B cell (primary cell): Measurements from ENCODE around the gene RNF112. TPM values are rescaled to one million over a fixed set of nuclear protein-coding genes. Genes with fewer than 3 reads are reported as not detected.

Experiments
- ATAC-seq: fragments of 200-7000 bp; cut with Tn5 transposase; one replicate; pipeline ENCODE4 v1.10.0; 2021; ENCODE audit warnings: low read depth, mild to moderate bottlenecking, moderate number of reproducible peaks, moderate library complexity
- CTCF ChIA-PET: fragments of 350-600 bp; sonication (Branson Sonifier 250); formaldehyde crosslinking; loops from one replicate; lab custom pipeline; 2021; ENCODE audit warnings: antibody characterized with exemption, inconsistent platforms; lab: Charles Lee
- POLR2A ChIA-PET: fragments of 350-600 bp; sonication (Branson Sonifier 250); formaldehyde crosslinking; loops from one replicate; lab custom pipeline; 2021; ENCODE audit warnings: antibody characterized with exemption; lab: Charles Lee
- DNase-seq: peaks from one replicate; pipeline ENCODE4 v3.0.0; 2013
- H2AFZ ChIP-seq: 2 replicates; pipeline ENCODE4 v1.6.1; 2012; ENCODE audit warnings: mild to moderate bottlenecking, low read depth, low read length; ENCODE audit not compliant: insufficient read depth, poor library complexity, severe bottlenecking
- H3K27ac ChIP-seq, 2 donors: 1 replicate in 1 of 2; 2 replicates in 1 of 2; pipeline ENCODE4 v1.5.1; 2012 to 2013; ENCODE audit warnings: low read length in 2 of 2, mild to moderate bottlenecking in 2 of 2, moderate library complexity in 1 of 2
- H3K27me3 ChIP-seq, 4 experiments: fragments of 200-600 bp in 1 of 4; sonication (generic) in 1 of 4; replicated peaks in 1 of 4; 1 replicate in 2 of 4; 2 replicates in 2 of 4; pipeline versions ENCODE4 v1.6.1 to v1.7.0; 2013 to 2016; ENCODE audit warnings: low read length in 3 of 4, mild to moderate bottlenecking in 2 of 4, mixed read lengths in 1 of 4, moderate library complexity in 1 of 4; ENCODE audit not compliant: insufficient read depth in 4 of 4, control insufficient read depth in 3 of 4; ENCODE audit errors: control extremely low read depth in 1 of 4
- H3K36me3 ChIP-seq, 2 experiments: replicated peaks in 1 of 2; 1 replicate in 1 of 2; 2 replicates in 1 of 2; pipeline versions ENCODE4 v1.6.1 to v1.7.1; 2013; ENCODE audit warnings: low read length in 1 of 2; ENCODE audit not compliant: insufficient read depth in 2 of 2, control insufficient read depth in 1 of 2; ENCODE audit errors: control extremely low read depth in 1 of 2, extremely low read depth in 1 of 2
- H3K4me1 ChIP-seq, 2 donors: fragments of 200-600 bp in 1 of 2; sonication (generic) in 1 of 2; 1 replicate in 1 of 2; 2 replicates in 1 of 2; pipeline versions ENCODE4 v1.5.1 to v1.6.1; 2013 to 2017; ENCODE audit warnings: low read length in 2 of 2; ENCODE audit not compliant: control insufficient read depth in 2 of 2, insufficient read depth in 2 of 2
- H3K4me2 ChIP-seq: replicated peaks from 2 replicates; pipeline ENCODE3; 2012; ENCODE audit warnings: mild to moderate bottlenecking, low read depth, low read length; ENCODE audit not compliant: poor library complexity, severe bottlenecking
- H3K4me3 ChIP-seq, 5 experiments: fragments of 200-600 bp in 1 of 5; sonication (generic) in 1 of 5; 1 replicate in 3 of 5; 2 replicates in 2 of 5; pipeline versions ENCODE4 v1.5.1 to v1.7.0; 2011 to 2016; ENCODE audit warnings: low read length in 4 of 5, mild to moderate bottlenecking in 4 of 5, low read depth in 2 of 5, control low read depth in 1 of 5, moderate library complexity in 1 of 5; ENCODE audit not compliant: insufficient read depth in 1 of 5; ENCODE audit errors: control extremely low read depth in 1 of 5, extremely low read depth in 1 of 5
- H3K79me2 ChIP-seq: fragments of 200-600 bp; sonication (generic); one replicate; pipeline ENCODE4 v1.6.0; 2016; ENCODE audit warnings: low read length; ENCODE audit not compliant: control insufficient read depth, insufficient read depth
- H3K9ac ChIP-seq: fragments of 200-600 bp; sonication (generic); 2 replicates; pipeline ENCODE4 v1.6.1; 2017; ENCODE audit warnings: mild to moderate bottlenecking, low read length, moderate library complexity
- H3K9me3 ChIP-seq, 3 donors: one replicate each; pipeline versions ENCODE4 v1.6.1 to v1.7.1; 2013; ENCODE audit warnings: low read length in 2 of 3; ENCODE audit not compliant: control insufficient read depth in 2 of 3, insufficient read depth in 1 of 3; ENCODE audit errors: control extremely low read depth in 1 of 3
- H4K20me1 ChIP-seq: 2 replicates; pipeline ENCODE4 v1.6.0; 2012; ENCODE audit warnings: mild to moderate bottlenecking, low read length; ENCODE audit not compliant: insufficient read depth, control insufficient read depth, poor library complexity, severe bottlenecking
- H3K27ac Mint-ChIP-seq: one replicate; pipeline ENCODE4 v1.8.0; 2021; ENCODE audit warnings: mixed read lengths
- H3K27me3 Mint-ChIP-seq: one replicate; pipeline ENCODE4 v1.8.0; 2021; ENCODE audit warnings: mixed read lengths
- H3K4me1 Mint-ChIP-seq: one replicate; pipeline ENCODE4 v1.8.0; 2021; ENCODE audit warnings: mixed read lengths
- H3K4me3 Mint-ChIP-seq: one replicate; pipeline ENCODE4 v1.8.0; 2021; ENCODE audit warnings: mixed read lengths
- H3K9me3 Mint-ChIP-seq: one replicate; pipeline ENCODE4 v1.8.0; 2022; ENCODE audit warnings: mixed read lengths; ENCODE audit not compliant: insufficient read depth
- CTCF ChIP-seq: fragments of 200-600 bp; IDR thresholded peaks from one replicate; pipeline ENCODE4 v1.8.0; 2022; ENCODE audit warnings: antibody characterized with exemption, mild to moderate bottlenecking
- EZH2 ChIP-seq: IDR thresholded peaks from 2 replicates; pipeline ENCODE4 v1.6.1; 2012; ENCODE audit warnings: borderline replicate concordance, low read depth, mild to moderate bottlenecking, moderate library complexity, low read length; ENCODE audit not compliant: insufficient read depth, poor library complexity, severe bottlenecking
- WGBS: methylation state at CpG from one replicate; pipeline ENCODE4 v1.1.5; 2013; ENCODE audit warnings: missing lambda C conversion rate; ENCODE audit not compliant: insufficient coverage; 5-methylcytosine and 5-hydroxymethylcytosine counted together
- intact Hi-C: fragments of 100-400 bp; cut with micrococcal nuclease; formaldehyde crosslinking; loops from one replicate; pipeline ENCODE4 v1.10.0; 2022
- polyA plus RNA-seq: library from polyadenylated mRNA; depleted of rRNA; stranded (reverse); fragments of >200 nt; gene quantifications from 2 replicates; pipeline ENCODE4 v1.2.3, GENCODE V29; 2012
- total RNA-seq, 2 donors: library from RNA; stranded (reverse); fragments of 120-200 nt in 1 of 2; gene quantifications; 1 replicate in 1 of 2; 2 replicates in 1 of 2; pipeline versions ENCODE4 v1.2.3 to v1.2.4, GENCODE V29; 2013 to 2022

The RNF112 gene
- total and polyA plus RNA-seq, 2 donors (not counting 1 experiment from before 2014, with no cell fraction given) = 0.30 to 0.62 TPM

DNA sequence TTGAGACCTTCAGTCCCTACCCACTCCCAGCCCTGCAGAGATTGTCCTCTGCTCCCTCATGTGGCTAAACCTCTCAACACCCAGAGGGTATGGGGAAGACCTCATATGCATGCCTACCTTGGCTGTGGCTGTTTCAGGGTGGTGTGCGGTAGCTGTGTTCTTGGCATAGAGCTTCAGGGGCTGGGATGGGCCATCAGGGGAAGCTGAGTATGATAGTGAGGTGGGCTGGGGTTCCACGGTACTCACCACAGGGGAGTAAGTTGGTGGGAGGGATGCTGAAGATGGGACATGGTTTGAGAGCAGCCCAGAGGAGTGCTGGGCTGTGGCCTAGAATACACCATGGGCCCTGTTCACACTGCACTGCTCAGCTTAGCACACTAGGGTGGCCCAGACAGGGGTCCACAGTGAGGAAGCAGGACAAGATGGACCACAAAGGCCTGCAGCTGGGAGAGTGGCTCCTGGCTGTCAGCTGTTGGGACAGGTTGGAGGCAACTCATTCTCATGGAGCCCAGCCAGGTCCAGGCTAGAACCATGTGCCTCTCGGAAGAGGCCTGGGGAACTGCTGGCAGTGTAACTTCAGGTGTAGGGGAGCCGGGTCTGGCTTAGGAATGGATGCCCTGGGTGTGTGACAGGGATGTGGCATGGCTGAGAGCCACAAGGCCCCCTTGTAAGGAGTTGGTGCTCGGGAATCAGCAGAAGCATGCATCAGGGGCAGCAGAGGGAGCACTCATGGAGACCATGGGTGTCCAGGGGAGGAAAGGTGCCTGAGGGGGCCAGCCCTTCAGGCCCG lies 27.2 kb upstream of the RNF112 start:
- H2AFZ ChIP-seq = no peak overlapping the region
- peaks cover 12% of the 10 kb centered on the region for H4K20me1 ChIP-seq
- H3K79me2 ChIP-seq = peaks cover 2% of the 10 kb centered on the region
- H3K9me3 ChIP-seq = no peaks in the 10 kb centered on the region
- Mint-ChIP-seq H3K27ac (no peak overlapping the region), H3K27me3 (peaks cover 16% of the 10 kb centered on the region), H3K4me1 (peaks cover 10% of the 10 kb centered on the region), H3K9me3 (no peaks in the 10 kb centered on the region), H3K4me3 (no peak overlapping the region)
- no peak overlapping the region for H3K27ac ChIP-seq
- ChIA-PET POLR2A (no interaction called here), CTCF (no interaction called here)
- H3K36me3 ChIP-seq = peaks cover 0 to 45% of the 10 kb centered on the region in 2 experiments
- TF ChIP-seq EZH2 = no peak
- TF ChIP-seq CTCF = no peak
- intact Hi-C loops = no loop called here
- H3K4me3 ChIP-seq = no peak overlapping the region
- H3K9ac ChIP-seq = no peak overlapping the region
- peaks cover 0 to 19% (median 0%) of the 10 kb centered on the region in 4 experiments for H3K27me3 ChIP-seq
- no peak overlapping the region for H3K4me2 ChIP-seq
- H3K4me1 ChIP-seq = peaks cover 4 to 6% of the 10 kb centered on the region in 2 donors
- DNase-seq = no peak
- WGBS = 96% methylated on average over 6 of the region's 6 CpGs
- ATAC-seq = no peak

GRCh38 chr17:19384723-19385391 lies 26.2 kb upstream of the RNF112 start:
- POLR2A ChIA-PET = no interaction called here

More at GRCh38 chr17:19384723-19385391, 26.2 kb upstream of the RNF112 start:
- no peak overlapping the region for H3K4me2 ChIP-seq
- WGBS = 45% methylated on average over 16 of the region's 16 CpGs
- peaks cover 12% of the 10 kb centered on the region for H4K20me1 ChIP-seq
- TF ChIP-seq CTCF (no peak), EZH2 (no peak)
- no peak overlapping the region for H3K4me3 Mint-ChIP-seq
- H3K9me3 ChIP-seq = no peaks in the 10 kb centered on the region
- H3K9me3 Mint-ChIP-seq = no peaks in the 10 kb centered on the region
- intact Hi-C loops = no loop called here
- no peak for ATAC-seq
- no peak overlapping the region for H3K4me3 ChIP-seq
- no peak overlapping the region for H3K9ac ChIP-seq
- H3K27ac ChIP-seq = no peak overlapping the region
- no peaks in the 10 kb centered on the region for H3K4me1 ChIP-seq
- CTCF ChIA-PET = interaction anchor here (1.2 kb wide), 1 partner anchor 22 kb away, joined by 5 read pairs; the partner anchor contains the start of gene B9D1
- H3K27me3 Mint-ChIP-seq = peaks cover 21% of the 10 kb centered on the region
- no peaks in the 10 kb centered on the region for H3K79me2 ChIP-seq
- H3K27me3 ChIP-seq = peaks cover 0 to 20% (median 0%) of the 10 kb centered on the region in 4 experiments
- H3K4me1 Mint-ChIP-seq = no peaks in the 10 kb centered on the region
- no peak overlapping the region for H3K27ac Mint-ChIP-seq
- DNase-seq = no peak
- peaks cover 0 to 42% of the 10 kb centered on the region in 2 experiments for H3K36me3 ChIP-seq
- H2AFZ ChIP-seq = no peak overlapping the region
